Tibial artery (tissue), 4 donors: Measurements from ENCODE around the gene EPB41L2.
"Not testable (repeated sequence)": the region's sequence is repeated elsewhere in the genome, so short reads cannot be mapped to it uniquely, and the experiment has no call there.

Experiments
- DNase-seq, 2 donors: peaks; one replicate each; pipeline ENCODE4 v3.0.0-alpha.2; 2019
- H3K27ac ChIP-seq, 2 donors: fragments of 200-600 bp; sonication (generic) in 1 of 2; 1 replicate in 1 of 2; 2 replicates in 1 of 2; pipeline ENCODE4 v1.5.1; 2018 to 2019; ENCODE audit warnings: mild to moderate bottlenecking in 1 of 2
- H3K27me3 ChIP-seq, 2 donors: fragments of 200-600 bp; sonication (generic) in 1 of 2; one replicate each; pipeline versions ENCODE4 v1.5.1 to v1.6.0; 2016 to 2019
- H3K36me3 ChIP-seq, 3 donors: fragments of 200-600 bp; sonication (generic) in 2 of 3; one replicate each; pipeline ENCODE4 v1.5.1; 2016 to 2019; ENCODE audit warnings: mild to moderate bottlenecking in 2 of 3
- H3K4me1 ChIP-seq, 4 donors: fragments of 200-600 bp; sonication (generic) in 2 of 4; 1 replicate in 3 of 4; 2 replicates in 1 of 4; pipeline ENCODE4 v1.5.1; 2016 to 2019
- H3K4me3 ChIP-seq, 2 donors: fragments of 200-600 bp; sonication (generic) in 1 of 2; 1 replicate in 1 of 2; 2 replicates in 1 of 2; pipeline ENCODE4 v1.5.1; 2018 to 2019; ENCODE audit warnings: mild to moderate bottlenecking in 2 of 2
- H3K9me3 ChIP-seq, 3 donors: fragments of 200-600 bp; sonication (generic) in 1 of 3; one replicate each; pipeline ENCODE4 v1.5.1; 2016 to 2019
- CTCF ChIP-seq, 2 experiments: fragments of 200-600 bp in 1 of 2; fragments of 450-650 bp in 1 of 2; IDR thresholded peaks; one replicate each; pipeline ENCODE4 v1.5.1; 2017 to 2019; ENCODE audit warnings: antibody characterized with exemption in 2 of 2, mild to moderate bottlenecking in 1 of 2, moderate library complexity in 1 of 2
- intact Hi-C: fragments of 100-400 bp; cut with DNase I; formaldehyde crosslinking; loops from one replicate; pipeline ENCODE4 v1.15.0; 2023; ENCODE audit warnings: low total_unique reads

EPB41L2 gene

GRCh38 chr6:130993292-130993765 is 69.7 kb downstream of the EPB41L2 start:
- no peaks in the 10 kb centered on the region for H3K27me3 ChIP-seq
- H3K9me3 ChIP-seq, result no peaks in the 10 kb centered on the region
- intact Hi-C loops, result no loop called here
- TF ChIP-seq CTCF (IDR thresholded peaks at IDR 0.05), result no peak
- no peaks in the 10 kb centered on the region for H3K36me3 ChIP-seq
- peaks cover 0 to 27% (median 14%) of the 10 kb centered on the region in 4 donors for H3K4me1 ChIP-seq
- DNase-seq, result no peak
- no peak overlapping the region for H3K27ac ChIP-seq
- no peak overlapping the region for H3K4me3 ChIP-seq

GRCh38 chr6:130991422-130992137 is 71.5 kb downstream of the EPB41L2 start:
- Histone ChIP-seq H3K4me1 (peaks cover 0 to 19% (median 9%) of the 10 kb centered on the region in 4 donors), H3K27ac (no peak overlapping the region), H3K9me3 (no peaks in the 10 kb centered on the region), H3K36me3 (no peaks in the 10 kb centered on the region), H3K4me3 (no peak overlapping the region), H3K27me3 (no peaks in the 10 kb centered on the region)
- DNase-seq, result no peak
- no peak for TF ChIP-seq CTCF (IDR thresholded peaks at IDR 0.05)
- intact Hi-C loops, result no loop called here

GRCh38 chr6:130987539-130987938 is 75.5 kb downstream of the EPB41L2 start:
- DNase-seq, H3K4me3 ChIP-seq, H3K36me3 ChIP-seq, H3K27ac ChIP-seq, intact Hi-C loops, H3K9me3 ChIP-seq, H3K27me3 ChIP-seq: not testable (repeated sequence)
- peaks cover 0 to 13% (median 7%) of the 10 kb centered on the region in 4 donors for H3K4me1 ChIP-seq

- Histone ChIP-seq H3K36me3 (no peaks in the 10 kb centered on the region), H3K9me3 (no peaks in the 10 kb centered on the region), H3K27ac (no peak overlapping the region), H3K4me3 (no peak overlapping the region), H3K4me1 (no peaks in the 10 kb centered on the region), H3K27me3 (no peaks in the 10 kb centered on the region)
- TF ChIP-seq CTCF (IDR thresholded peaks at IDR 0.05), result no peak
- DNase-seq, result no peak
- intact Hi-C loops, result no loop called here
Measured at GRCh38 chr6:130985115-130985514, 77.9 kb downstream of the EPB41L2 start.

- Histone ChIP-seq H3K4me3 (no peak overlapping the region), H3K27me3 (no peaks in the 10 kb centered on the region), H3K27ac (no peak overlapping the region), H3K36me3 (no peaks in the 10 kb centered on the region), H3K9me3 (no peaks in the 10 kb centered on the region), H3K4me1 (no peaks in the 10 kb centered on the region)
- intact Hi-C loops, result no loop called here
- DNase-seq, result no peak
- no peak for TF ChIP-seq CTCF (IDR thresholded peaks at IDR 0.05)
Measured at GRCh38 chr6:130982941-130983456, 80.0 kb downstream of the EPB41L2 start.

GRCh38 chr6:130982135-130982534 is 80.9 kb downstream of the EPB41L2 start:
- TF ChIP-seq CTCF (IDR thresholded peaks at IDR 0.05), result no peak
- H3K4me3 ChIP-seq, result no peak overlapping the region
- no peaks in the 10 kb centered on the region for H3K36me3 ChIP-seq
- DNase-seq, result no peak
- no peaks in the 10 kb centered on the region for H3K4me1 ChIP-seq
- H3K9me3 ChIP-seq, result no peaks in the 10 kb centered on the region
- H3K27ac ChIP-seq, result no peak overlapping the region
- intact Hi-C loops, result no loop called here
- no peaks in the 10 kb centered on the region for H3K27me3 ChIP-seq
